Measurements from ENCODE around the gene DHRS11.

GRCh38 chr17:36586138-36586537 is 5.5 kb upstream of the DHRS11 start:
- TF ChIP-seq CTCF (conservative IDR thresholded peaks at IDR 0.05; ENCODE audit: low read depth in 2 of 2) = no peak
- no peak for TF ChIP-seq EZH2 (IDR thresholded peaks at IDR 0.05; ENCODE audit: low read depth, unreplicated experiment)
- TF ChIP-seq EZH2phosphoT487 (IDR thresholded peaks at IDR 0.05; ENCODE audit: unreplicated experiment) = no peak
- TF ChIP-seq REST (IDR thresholded peaks at IDR 0.05; ENCODE audit: unreplicated experiment) = no peak
- TF ChIP-seq POLR2AphosphoS5 (IDR thresholded peaks at IDR 0.05; ENCODE audit: low read depth) = no peak
- no peak for TF ChIP-seq CREB1 (CRISPR knock-in tag; IDR thresholded peaks at IDR 0.05; ENCODE audit: low read depth)
